Activated CD4-positive, alpha-beta T cell treated with anti-CD3 and anti-CD28 coated beads for 24 hours (primary cell): Measurements from ENCODE around the gene S100A10.

Experiments used
- DNase-seq, 2 donors: peaks; one replicate each; pipeline ENCODE4 v3.0.0-alpha.2; 2020; ENCODE audit warnings: low read depth in 2 of 2

The S100A10 gene

GRCh38 chr1:152013664-152014237, 20.1 kb upstream of the S100A10 start:
- DNase-seq: no peak

GRCh38 chr1:152009691-152010090, 16.0 kb upstream of the S100A10 start:
- no peak for DNase-seq

- no peak for DNase-seq
Observed at GRCh38 chr1:152007047-152007446, 13.4 kb upstream of the S100A10 start.

- no peak for DNase-seq
Observed at GRCh38 chr1:152005360-152005912, 11.8 kb upstream of the S100A10 start.

- DNase-seq: no peak
Observed at GRCh38 chr1:152003846-152004442, 10.3 kb upstream of the S100A10 start.

GRCh38 chr1:152002960-152003359, 9.3 kb upstream of the S100A10 start:
- DNase-seq: no peak

- peak; percentile 59 to 68 for DNase-seq
Observed at GRCh38 chr1:152001631-152002584, 8.2 kb upstream of the S100A10 start.

GRCh38 chr1:152000964-152001630, 7.4 kb upstream of the S100A10 start:
- no peak for DNase-seq

GRCh38 chr1:151998611-151999362, 5.1 kb upstream of the S100A10 start:
- DNase-seq: no peak

- no peak for DNase-seq
Observed at GRCh38 chr1:151997284-151997570, 3.6 kb upstream of the S100A10 start.

- DNase-seq: no peak
Observed at GRCh38 chr1:151995774-151996173, 2.1 kb upstream of the S100A10 start.

- no peak for DNase-seq
Observed at GRCh38 chr1:151994956-151995355, 1.3 kb upstream of the S100A10 start.

- peak in 1 of 2 donors; percentile 19 for DNase-seq
Observed at GRCh38 chr1:151993084-151993733, 450 bp downstream of the S100A10 start.

- DNase-seq: no peak
Observed at GRCh38 chr1:151992303-151993083, 1.2 kb downstream of the S100A10 start.

GRCh38 chr1:151991663-151992302, 1.9 kb downstream of the S100A10 start:
- no peak for DNase-seq

GRCh38 chr1:151990856-151991198, 2.8 kb downstream of the S100A10 start:
- DNase-seq: no peak

GRCh38 chr1:151990058-151990855, 3.4 kb downstream of the S100A10 start:
- no peak for DNase-seq

GRCh38 chr1:151989211-151989862, 4.3 kb downstream of the S100A10 start:
- peak in 1 of 2 donors; percentile 31 for DNase-seq
